Coronary artery (tissue), 2 donors: ENCODE results near the gene LHX6.

Source experiments
- DNase-seq: peaks from one replicate; pipeline ENCODE4 v3.0.0-alpha.2; 2017; ENCODE audit warnings: low spot score
- H3K27ac ChIP-seq, 2 donors: fragments of 200-600 bp; sonication (generic); one replicate each; pipeline ENCODE4 v1.5.1; 2016 to 2019
- H3K4me3 ChIP-seq: fragments of 200-600 bp; sonication (generic); 2 replicates; pipeline ENCODE4 v1.5.1; 2016; ENCODE audit warnings: mild to moderate bottlenecking, moderate library complexity
- CTCF ChIP-seq: fragments of 200-600 bp; sonication (generic); IDR thresholded peaks from one replicate; pipeline ENCODE4 v1.5.1; 2019; ENCODE audit warnings: antibody characterized with exemption

LHX6 gene

GRCh38 chr9:122226142-122226757 is 2.5 kb downstream of the LHX6 start:
- Histone ChIP-seq H3K4me3 (peak overlapping the region; percentile 64), H3K27ac (no peak overlapping the region)
- no peak for DNase-seq
- no peak for TF ChIP-seq CTCF

- no peak for DNase-seq
- Histone ChIP-seq H3K4me3 (peak overlapping the region; percentile 64), H3K27ac (no peak overlapping the region)
- no peak for TF ChIP-seq CTCF
Observed at GRCh38 chr9:122225312-122226141, 3.2 kb downstream of the LHX6 start.

- TF ChIP-seq CTCF, result no peak
- H3K27ac ChIP-seq, result no peak overlapping the region
- H3K4me3 ChIP-seq, result no peak overlapping the region
- DNase-seq, result no peak
Observed at GRCh38 chr9:122223435-122223834, 5.3 kb downstream of the LHX6 start.

- H3K4me3 ChIP-seq, result no peak overlapping the region
- no peak overlapping the region for H3K27ac ChIP-seq
- DNase-seq, result no peak
- no peak for TF ChIP-seq CTCF
Observed at GRCh38 chr9:122222791-122223190, 6.0 kb downstream of the LHX6 start.

GRCh38 chr9:122221183-122221811 is 7.5 kb downstream of the LHX6 start:
- no peak overlapping the region for H3K27ac ChIP-seq
- no peak overlapping the region for H3K4me3 ChIP-seq
- peak; percentile 40 for DNase-seq

GRCh38 chr9:122220673-122221182 is 8.0 kb downstream of the LHX6 start:
- DNase-seq, result no peak
- no peak overlapping the region for H3K27ac ChIP-seq
- H3K4me3 ChIP-seq, result peak overlapping the region; percentile 56
- TF ChIP-seq CTCF, result no peak

More at GRCh38 chr9:122221183-122221811, 7.5 kb downstream of the LHX6 start:
- no peak for TF ChIP-seq CTCF
